Mucosa of rectum (tissue), 2 donors: ENCODE data around the gene TRPC1.
"Not testable (repeated sequence)": the region's sequence is repeated elsewhere in the genome, so short reads cannot be mapped to it uniquely, and the experiment has no call there.

Source experiments
- H3K27ac ChIP-seq, 2 donors: one replicate each; pipeline ENCODE4 v1.7.0; 2013; ENCODE audit warnings: inconsistent platforms in 2 of 2, low read depth in 2 of 2, low read length in 2 of 2
- H3K27me3 ChIP-seq, 2 donors: one replicate each; pipeline ENCODE4 v1.7.0; 2013; ENCODE audit warnings: low read length in 2 of 2; ENCODE audit not compliant: control insufficient read depth in 2 of 2, insufficient read depth in 2 of 2
- H3K36me3 ChIP-seq, 2 donors: one replicate each; pipeline ENCODE4 v1.7.0; 2013; ENCODE audit warnings: low read length in 2 of 2; ENCODE audit not compliant: control insufficient read depth in 2 of 2, insufficient read depth in 2 of 2
- H3K4me1 ChIP-seq, 2 donors: one replicate each; pipeline ENCODE4 v1.7.0; 2013; ENCODE audit warnings: low read length in 2 of 2, mild to moderate bottlenecking in 1 of 2; ENCODE audit not compliant: control insufficient read depth in 2 of 2, insufficient read depth in 2 of 2
- H3K4me3 ChIP-seq, 2 donors: one replicate each; pipeline ENCODE4 v1.7.0; 2013; ENCODE audit warnings: low read length in 2 of 2
- H3K9ac ChIP-seq, 2 donors: one replicate each; pipeline ENCODE4 v1.7.0; 2013; ENCODE audit warnings: low read length in 2 of 2, low read depth in 1 of 2, mild to moderate bottlenecking in 1 of 2
- H3K9me3 ChIP-seq, 2 donors: one replicate each; pipeline ENCODE4 v1.7.0; 2013; ENCODE audit warnings: low read length in 2 of 2; ENCODE audit not compliant: control insufficient read depth in 2 of 2
- donor health status: healthy.
- donor health status: Normal muscosa, but diverticular disease.

The TRPC1 gene

DNA sequence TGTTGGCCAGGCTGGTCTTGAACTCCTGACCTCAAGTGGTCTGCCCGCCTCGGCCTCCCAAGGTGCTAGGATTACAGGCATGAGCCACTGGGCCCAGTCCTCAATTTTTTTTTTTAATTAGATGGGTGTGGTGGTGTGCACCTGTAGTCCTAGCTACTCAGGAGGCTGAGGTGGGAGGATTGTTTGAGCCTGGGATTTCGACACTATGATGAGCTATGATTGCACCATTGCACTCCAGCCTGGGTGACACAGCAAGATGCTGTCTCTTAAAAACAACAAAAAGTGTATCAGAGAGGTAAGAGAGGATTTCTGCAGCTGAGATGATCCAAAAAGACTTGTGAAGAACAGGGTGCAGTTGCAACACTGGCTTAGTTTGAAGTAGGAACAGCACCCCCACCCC, 9.0 kb upstream of the TRPC1 start:
- H3K36me3 ChIP-seq: peaks cover 7 to 14% of the 10 kb centered on the region in 2 donors
- not testable (repeated sequence) for H3K9ac ChIP-seq, H3K27ac ChIP-seq, H3K27me3 ChIP-seq, H3K4me1 ChIP-seq, H3K4me3 ChIP-seq, H3K9me3 ChIP-seq

DNA sequence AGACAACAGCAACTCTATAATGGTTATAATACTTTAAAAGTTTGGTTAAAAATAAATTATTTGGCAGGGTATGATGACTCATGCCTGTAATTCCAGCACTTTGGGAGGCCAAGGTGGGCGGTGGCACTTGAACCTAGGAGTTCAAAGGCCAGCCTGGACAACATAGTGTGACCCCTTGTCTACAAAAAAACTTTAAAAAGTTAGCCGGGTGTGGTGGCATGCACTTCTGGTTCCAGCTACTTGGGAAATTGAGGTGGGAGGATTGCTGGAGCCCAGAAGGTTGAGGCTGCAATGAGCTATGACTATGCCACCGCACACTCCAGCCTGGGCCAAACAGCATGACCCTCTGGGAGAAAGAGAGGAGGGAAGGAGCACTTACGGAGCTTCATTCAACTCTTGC, 7.7 kb upstream of the TRPC1 start:
- no peaks in the 10 kb centered on the region for H3K4me1 ChIP-seq
- no peak overlapping the region for H3K4me3 ChIP-seq
- no peaks in the 10 kb centered on the region for H3K9me3 ChIP-seq
- H3K9ac ChIP-seq: no peak overlapping the region
- no peaks in the 10 kb centered on the region for H3K27me3 ChIP-seq
- H3K36me3 ChIP-seq: peaks cover 7 to 14% of the 10 kb centered on the region in 2 donors
- H3K27ac ChIP-seq: no peak overlapping the region

DNA sequence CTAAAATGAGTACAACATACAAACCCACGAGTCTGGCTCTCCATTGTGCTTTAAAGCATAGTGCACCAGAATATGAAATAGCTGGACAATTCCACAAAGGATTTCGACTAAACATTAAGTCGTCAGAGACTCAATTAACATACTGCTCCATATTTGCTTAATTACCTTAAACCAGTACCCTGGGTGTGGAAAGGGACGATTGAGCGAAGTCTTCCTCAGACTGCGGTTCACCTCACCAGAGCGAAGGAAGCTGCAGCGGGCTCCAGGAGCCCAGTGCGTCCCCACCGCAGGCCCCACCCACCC, 218 bp upstream of the TRPC1 start:
- Histone ChIP-seq H3K4me1 (peaks cover 5 to 7% of the 10 kb centered on the region in 2 donors), H3K36me3 (no peaks in the 10 kb centered on the region), H3K27me3 (peaks cover 9 to 19% of the 10 kb centered on the region in 2 donors), H3K9ac (no peak overlapping the region), H3K9me3 (no peaks in the 10 kb centered on the region), H3K4me3 (peak overlapping the region; percentile 83 to 84), H3K27ac (no peak overlapping the region)

- peak overlapping the region; percentile 74 to 75 for H3K27ac ChIP-seq
- H3K27me3 ChIP-seq: peaks cover 9 to 19% of the 10 kb centered on the region in 2 donors
- no peaks in the 10 kb centered on the region for H3K36me3 ChIP-seq
- H3K4me3 ChIP-seq: peak overlapping the region; percentile 83 to 84
- peak overlapping the region; percentile 60 to 81 for H3K9ac ChIP-seq
- no peaks in the 10 kb centered on the region for H3K9me3 ChIP-seq
- peaks cover 5 to 7% of the 10 kb centered on the region in 2 donors for H3K4me1 ChIP-seq
Measured at GRCh38 chr3:142724682-142725356, 985 bp downstream of the TRPC1 start.

GRCh38 chr3:142725357-142725739, 1.5 kb downstream of the TRPC1 start:
- Histone ChIP-seq H3K9me3 (no peaks in the 10 kb centered on the region), H3K27ac (no peak overlapping the region), H3K4me1 (peaks cover 5 to 7% of the 10 kb centered on the region in 2 donors), H3K36me3 (no peaks in the 10 kb centered on the region), H3K9ac (no peak overlapping the region), H3K4me3 (peak overlapping the region in 1 of 2 donors; percentile 84), H3K27me3 (peaks cover 9 to 19% of the 10 kb centered on the region in 2 donors)

DNA sequence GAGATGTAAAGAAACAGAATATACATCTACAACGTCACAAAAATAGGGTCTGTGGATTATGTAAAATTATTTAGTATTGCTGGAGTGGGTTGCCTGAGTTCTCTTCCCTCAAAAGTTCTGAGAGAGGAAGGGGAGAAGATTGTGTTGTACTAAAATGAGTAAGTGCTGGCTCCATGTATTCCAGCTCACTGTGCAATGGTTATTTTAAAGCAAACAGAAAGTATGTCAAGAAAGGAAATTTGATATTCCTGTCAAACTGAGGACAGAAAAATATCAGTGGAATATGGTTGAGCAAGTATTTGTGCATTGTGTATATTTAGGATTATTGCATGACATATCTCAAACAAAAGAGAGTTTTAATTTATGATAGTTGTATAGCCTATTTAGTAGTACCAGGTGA, 2.2 kb downstream of the TRPC1 start:
- no peaks in the 10 kb centered on the region for H3K9me3 ChIP-seq
- H3K4me3 ChIP-seq: no peak overlapping the region
- no peak overlapping the region for H3K9ac ChIP-seq
- H3K27ac ChIP-seq: no peak overlapping the region
- H3K4me1 ChIP-seq: peaks cover 5 to 7% of the 10 kb centered on the region in 2 donors
- peaks cover 9 to 19% of the 10 kb centered on the region in 2 donors for H3K27me3 ChIP-seq
- H3K36me3 ChIP-seq: no peaks in the 10 kb centered on the region

DNA sequence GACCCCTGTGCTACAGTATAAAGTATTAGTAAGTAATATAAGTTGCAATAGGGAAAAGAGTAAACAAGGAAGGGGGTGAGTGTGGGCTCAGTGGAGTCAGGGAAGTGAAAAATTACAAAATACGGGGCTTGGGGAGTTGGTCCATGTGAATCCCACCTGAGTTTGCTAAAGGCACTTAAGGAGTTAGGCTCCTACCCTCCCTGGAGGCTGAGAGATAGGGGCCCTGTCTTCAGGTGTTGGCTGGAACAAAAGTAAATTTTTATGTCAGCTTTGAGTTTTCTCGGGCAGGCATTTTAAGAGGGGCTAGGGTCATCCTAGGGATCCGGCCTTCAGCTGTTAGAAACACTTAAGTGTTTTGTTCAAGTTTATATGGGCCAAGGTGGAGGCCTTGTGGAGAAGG, 8.2 kb downstream of the TRPC1 start:
- Histone ChIP-seq H3K36me3 (no peaks in the 10 kb centered on the region), H3K4me3 (no peak overlapping the region), H3K4me1 (no peaks in the 10 kb centered on the region), H3K9ac (no peak overlapping the region), H3K27me3 (no peaks in the 10 kb centered on the region), H3K9me3 (no peaks in the 10 kb centered on the region), H3K27ac (no peak overlapping the region)

DNA sequence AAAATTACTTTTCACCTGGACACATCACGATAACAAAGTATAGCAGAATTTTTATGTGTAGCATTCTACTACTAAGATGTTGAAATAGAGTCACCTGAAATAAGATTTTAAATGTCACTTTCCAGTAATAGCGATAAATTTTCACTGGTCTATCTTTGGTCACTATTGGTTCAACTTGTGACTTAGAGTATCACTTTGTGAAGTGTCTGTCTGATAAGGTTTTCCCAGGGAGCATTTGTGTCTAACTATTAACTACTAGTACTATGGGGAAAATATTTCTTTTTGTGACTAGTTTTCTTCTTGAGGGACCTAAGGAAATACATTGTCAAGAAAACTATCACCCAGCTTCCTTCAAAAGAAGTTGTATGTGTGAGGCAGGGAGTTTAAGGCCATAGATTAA, 11.0 kb downstream of the TRPC1 start:
- Histone ChIP-seq H3K4me1 (no peaks in the 10 kb centered on the region), H3K9ac (no peak overlapping the region), H3K27ac (no peak overlapping the region), H3K9me3 (no peaks in the 10 kb centered on the region), H3K36me3 (no peaks in the 10 kb centered on the region), H3K4me3 (no peak overlapping the region), H3K27me3 (no peaks in the 10 kb centered on the region)

DNA sequence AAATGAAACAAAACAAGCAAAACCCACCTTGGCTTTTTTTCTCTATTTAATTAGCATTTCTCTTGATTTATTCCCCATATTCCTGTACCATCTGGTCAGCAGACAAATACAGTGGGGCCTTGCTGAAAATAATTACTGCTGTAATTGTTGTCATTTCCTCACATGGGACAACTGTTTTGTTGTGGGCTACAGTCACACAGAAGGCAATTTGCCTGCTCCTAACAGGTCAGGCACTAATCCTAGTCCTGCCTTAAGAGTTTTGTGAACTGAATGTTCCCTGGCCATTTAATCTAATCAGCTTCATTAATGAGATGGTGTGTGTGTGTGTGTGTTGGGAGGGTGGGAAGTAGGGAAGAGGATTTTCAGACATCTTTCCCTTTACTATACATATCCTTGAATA, 11.6 kb downstream of the TRPC1 start:
- H3K9me3 ChIP-seq: no peaks in the 10 kb centered on the region

GRCh38 chr3:142738396-142738795, 14.6 kb downstream of the TRPC1 start:
- H3K36me3 ChIP-seq: no peaks in the 10 kb centered on the region

More for the DNA sequence above, 11.6 kb downstream of the TRPC1 start:
- H3K27me3 ChIP-seq: no peaks in the 10 kb centered on the region
- H3K4me1 ChIP-seq: no peaks in the 10 kb centered on the region
- H3K36me3 ChIP-seq: no peaks in the 10 kb centered on the region
- no peak overlapping the region for H3K27ac ChIP-seq
- no peak overlapping the region for H3K4me3 ChIP-seq
- H3K9ac ChIP-seq: no peak overlapping the region

DNA sequence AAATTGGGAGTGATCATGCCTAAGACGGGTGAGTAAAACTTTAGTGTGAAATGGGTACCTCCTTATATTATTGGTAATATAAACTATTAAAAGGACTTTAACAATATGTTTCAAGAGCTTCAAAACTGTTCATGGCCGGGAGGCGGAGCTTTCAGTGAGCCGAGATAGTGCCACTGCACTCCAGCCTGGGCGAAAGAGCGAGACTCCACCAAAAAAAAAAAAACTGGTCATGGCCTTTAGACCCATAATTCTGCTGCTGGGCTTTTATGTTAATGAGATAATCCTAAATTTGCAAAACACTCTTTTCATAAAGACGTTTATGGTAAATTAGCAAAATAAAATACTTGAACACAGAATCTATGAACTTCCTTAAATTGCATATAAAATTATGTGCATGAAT, 22.8 kb downstream of the TRPC1 start:
- H3K4me1 ChIP-seq: no peaks in the 10 kb centered on the region

More at GRCh38 chr3:142738396-142738795, 14.6 kb downstream of the TRPC1 start:
- Histone ChIP-seq H3K4me1 (no peaks in the 10 kb centered on the region), H3K27me3 (no peaks in the 10 kb centered on the region), H3K4me3 (no peak overlapping the region), H3K9ac (no peak overlapping the region), H3K27ac (no peak overlapping the region), H3K9me3 (no peaks in the 10 kb centered on the region)

More for the DNA sequence above, 22.8 kb downstream of the TRPC1 start:
- no peaks in the 10 kb centered on the region for H3K36me3 ChIP-seq
- no peak overlapping the region for H3K4me3 ChIP-seq
- H3K9ac ChIP-seq: no peak overlapping the region
- H3K9me3 ChIP-seq: no peaks in the 10 kb centered on the region
- no peaks in the 10 kb centered on the region for H3K27me3 ChIP-seq
- no peak overlapping the region for H3K27ac ChIP-seq
